ENCODE results near the gene FAHD1.

DNA sequence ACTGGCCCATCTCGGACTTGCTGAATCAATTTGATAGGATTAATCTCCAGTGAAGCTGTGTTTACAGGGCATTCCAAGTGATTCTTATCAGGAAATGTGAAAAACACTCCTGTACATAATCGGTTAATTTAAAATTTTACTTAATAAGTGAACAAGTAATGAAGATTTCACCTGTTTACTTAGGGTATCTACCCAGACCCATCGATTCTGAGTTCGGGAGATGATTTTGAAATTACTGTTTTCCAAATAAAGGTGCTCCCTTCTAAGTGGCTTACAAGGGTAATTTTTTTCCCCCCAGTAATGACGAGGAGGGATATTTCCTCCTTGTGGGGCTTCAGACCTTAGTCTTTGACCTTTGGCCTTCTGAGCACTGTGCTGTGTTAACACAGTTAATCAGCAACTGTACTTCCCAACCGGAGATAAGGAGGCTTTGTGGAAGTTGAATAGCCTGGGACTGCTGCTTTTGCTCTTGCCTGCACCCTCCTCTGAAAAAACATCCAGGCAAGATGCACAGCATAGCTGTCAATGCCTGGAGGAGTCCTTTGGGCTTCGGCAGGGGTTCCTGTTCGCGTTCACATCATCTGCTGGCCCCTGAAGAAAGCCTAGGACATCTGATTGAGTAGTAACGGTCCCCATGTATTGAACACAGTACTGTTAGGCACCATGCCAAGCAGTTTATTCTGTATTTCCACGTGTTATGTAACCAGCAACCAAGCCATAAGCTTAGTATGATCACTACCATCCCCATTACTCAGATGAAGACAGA, 1.8 kb downstream of the FAHD1 start:
- TF ChIP-seq EZH2phosphoT487 (IDR thresholded peaks at IDR 0.05; ENCODE audit: borderline replicate concordance, low read length) = no peak
- TF ChIP-seq, protein P1, sequence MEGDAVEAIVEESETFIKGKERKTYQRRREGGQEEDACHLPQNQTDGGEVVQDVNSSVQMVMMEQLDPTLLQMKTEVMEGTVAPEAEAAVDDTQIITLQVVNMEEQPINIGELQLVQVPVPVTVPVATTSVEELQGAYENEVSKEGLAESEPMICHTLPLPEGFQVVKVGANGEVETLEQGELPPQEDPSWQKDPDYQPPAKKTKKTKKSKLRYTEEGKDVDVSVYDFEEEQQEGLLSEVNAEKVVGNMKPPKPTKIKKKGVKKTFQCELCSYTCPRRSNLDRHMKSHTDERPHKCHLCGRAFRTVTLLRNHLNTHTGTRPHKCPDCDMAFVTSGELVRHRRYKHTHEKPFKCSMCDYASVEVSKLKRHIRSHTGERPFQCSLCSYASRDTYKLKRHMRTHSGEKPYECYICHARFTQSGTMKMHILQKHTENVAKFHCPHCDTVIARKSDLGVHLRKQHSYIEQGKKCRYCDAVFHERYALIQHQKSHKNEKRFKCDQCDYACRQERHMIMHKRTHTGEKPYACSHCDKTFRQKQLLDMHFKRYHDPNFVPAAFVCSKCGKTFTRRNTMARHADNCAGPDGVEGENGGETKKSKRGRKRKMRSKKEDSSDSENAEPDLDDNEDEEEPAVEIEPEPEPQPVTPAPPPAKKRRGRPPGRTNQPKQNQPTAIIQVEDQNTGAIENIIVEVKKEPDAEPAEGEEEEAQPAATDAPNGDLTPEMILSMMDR (IDR thresholded peaks at IDR 0.05; ENCODE audit: low read depth, low read length, poor library complexity, severe bottlenecking) = no peak
